Measurements from ENCODE around the gene MYL9.

The MYL9 gene

DNA sequence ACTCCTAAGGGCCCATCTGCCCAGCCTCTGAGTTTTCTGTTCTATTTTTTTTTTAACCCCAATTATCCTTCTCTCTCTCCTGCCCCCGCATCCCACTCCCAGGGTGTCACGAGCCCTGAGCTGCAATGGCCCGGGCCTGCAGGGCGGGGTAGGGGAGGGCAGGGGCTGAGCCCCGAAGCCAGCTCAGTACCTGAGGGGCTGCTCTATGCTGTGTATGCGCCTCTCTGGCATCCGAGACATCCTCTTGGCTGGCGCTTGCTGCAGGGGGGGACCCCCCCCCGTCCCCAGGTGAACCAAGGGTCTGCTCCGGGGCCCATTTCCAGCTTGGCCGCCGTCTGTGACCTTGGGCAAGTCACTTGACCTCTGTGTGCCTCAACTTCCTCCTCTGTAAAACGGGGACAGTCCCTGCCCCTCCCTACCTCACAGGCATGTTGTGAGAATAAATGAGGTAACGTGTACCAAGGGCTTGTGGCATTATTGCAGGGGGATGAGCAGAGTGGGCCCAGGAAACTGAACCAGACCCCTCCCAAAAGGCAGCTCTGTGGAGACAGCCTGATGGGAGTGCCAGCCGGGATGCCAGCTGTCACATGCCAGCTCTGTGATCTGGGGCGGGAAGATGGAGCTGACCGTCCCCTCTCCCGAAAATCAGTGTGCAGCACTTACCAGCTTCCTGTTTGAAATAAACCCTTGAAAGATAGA is 13.0 kb upstream of the MYL9 start:
- no peak for DNase-seq (ENCODE audit: low read depth)
- TF ChIP-seq POLR2A (IDR thresholded peaks at IDR 0.05; ENCODE audit: extremely low read depth, insufficient read length) (no peak), MYC (IDR thresholded peaks at IDR 0.05; ENCODE audit: low read depth, low read length) (no peak)
- TF ChIP-seq, protein P1, sequence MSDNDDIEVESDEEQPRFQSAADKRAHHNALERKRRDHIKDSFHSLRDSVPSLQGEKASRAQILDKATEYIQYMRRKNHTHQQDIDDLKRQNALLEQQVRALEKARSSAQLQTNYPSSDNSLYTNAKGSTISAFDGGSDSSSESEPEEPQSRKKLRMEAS (IDR thresholded peaks at IDR 0.05; ENCODE audit: low read depth, low read length): no peak
- TF ChIP-seq, protein P2, sequence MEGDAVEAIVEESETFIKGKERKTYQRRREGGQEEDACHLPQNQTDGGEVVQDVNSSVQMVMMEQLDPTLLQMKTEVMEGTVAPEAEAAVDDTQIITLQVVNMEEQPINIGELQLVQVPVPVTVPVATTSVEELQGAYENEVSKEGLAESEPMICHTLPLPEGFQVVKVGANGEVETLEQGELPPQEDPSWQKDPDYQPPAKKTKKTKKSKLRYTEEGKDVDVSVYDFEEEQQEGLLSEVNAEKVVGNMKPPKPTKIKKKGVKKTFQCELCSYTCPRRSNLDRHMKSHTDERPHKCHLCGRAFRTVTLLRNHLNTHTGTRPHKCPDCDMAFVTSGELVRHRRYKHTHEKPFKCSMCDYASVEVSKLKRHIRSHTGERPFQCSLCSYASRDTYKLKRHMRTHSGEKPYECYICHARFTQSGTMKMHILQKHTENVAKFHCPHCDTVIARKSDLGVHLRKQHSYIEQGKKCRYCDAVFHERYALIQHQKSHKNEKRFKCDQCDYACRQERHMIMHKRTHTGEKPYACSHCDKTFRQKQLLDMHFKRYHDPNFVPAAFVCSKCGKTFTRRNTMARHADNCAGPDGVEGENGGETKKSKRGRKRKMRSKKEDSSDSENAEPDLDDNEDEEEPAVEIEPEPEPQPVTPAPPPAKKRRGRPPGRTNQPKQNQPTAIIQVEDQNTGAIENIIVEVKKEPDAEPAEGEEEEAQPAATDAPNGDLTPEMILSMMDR (IDR thresholded peaks at IDR 0.05; ENCODE audit: low read depth, low read length): no peak
- no peak overlapping the region for H3K4me3 ChIP-seq (ENCODE audit: low read depth, low read length)

DNA sequence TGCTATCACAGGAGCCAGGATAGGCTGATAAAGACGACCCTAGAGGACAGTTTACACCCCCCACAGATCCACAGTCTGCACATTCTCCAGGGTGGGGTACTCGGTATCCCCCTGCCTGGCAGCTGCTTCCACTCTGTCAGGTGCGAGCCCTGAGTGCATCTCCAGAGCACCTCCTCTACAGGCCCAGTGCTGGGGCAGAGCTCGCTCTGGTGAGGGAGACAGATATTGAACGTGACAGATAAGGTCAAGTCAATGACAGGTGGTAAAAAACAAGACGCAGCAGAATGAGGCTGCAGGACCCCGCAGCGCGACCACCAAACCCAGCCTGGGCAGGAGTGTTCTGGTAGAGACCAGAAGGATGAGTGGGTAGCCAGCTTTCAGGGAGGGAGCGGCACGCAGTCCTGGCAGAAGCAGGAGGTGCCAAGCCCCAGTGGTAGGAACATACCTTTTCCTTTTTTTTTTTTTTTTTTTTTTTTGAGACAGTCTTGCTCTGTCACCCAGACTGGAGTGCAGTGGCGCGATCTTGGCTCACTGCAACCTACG is 12.4 kb upstream of the MYL9 start:
- DNase-seq (ENCODE audit: low read depth): no peak
- TF ChIP-seq, protein P1 (IDR thresholded peaks at IDR 0.05; ENCODE audit: low read depth, low read length): no peak
- TF ChIP-seq, protein P2 (IDR thresholded peaks at IDR 0.05; ENCODE audit: low read depth, low read length): no peak
- no peak for TF ChIP-seq POLR2A (IDR thresholded peaks at IDR 0.05; ENCODE audit: extremely low read depth, insufficient read length)
- TF ChIP-seq MYC (IDR thresholded peaks at IDR 0.05; ENCODE audit: low read depth, low read length): no peak
- no peak overlapping the region for H3K4me3 ChIP-seq (ENCODE audit: low read depth, low read length)

DNA sequence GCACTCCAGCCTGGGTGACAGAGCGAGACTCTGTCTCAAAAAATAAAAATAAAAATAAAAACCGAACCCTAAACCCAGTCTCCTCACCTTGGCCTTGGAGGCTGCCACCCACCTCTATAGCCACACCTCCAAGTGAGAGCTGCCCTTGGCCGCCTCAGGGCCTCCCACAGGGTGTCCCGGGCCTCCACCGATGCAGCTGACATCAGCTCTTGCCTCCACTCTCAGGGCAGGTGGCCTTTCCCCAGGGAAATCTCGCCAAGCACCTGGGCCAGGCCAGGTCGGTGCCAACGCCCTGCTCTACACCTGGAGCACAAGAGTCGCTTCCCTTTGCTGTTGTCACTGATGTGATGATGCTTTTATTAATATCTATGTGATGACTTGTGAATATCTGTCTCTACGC is 8.9 kb upstream of the MYL9 start:
- TF ChIP-seq MYC (IDR thresholded peaks at IDR 0.05; ENCODE audit: low read depth, low read length) (no peak), POLR2A (IDR thresholded peaks at IDR 0.05; ENCODE audit: extremely low read depth, insufficient read length) (no peak)
- TF ChIP-seq, protein P2 (IDR thresholded peaks at IDR 0.05; ENCODE audit: low read depth, low read length): no peak
- TF ChIP-seq, protein P1 (IDR thresholded peaks at IDR 0.05; ENCODE audit: low read depth, low read length): no peak
- no peak for DNase-seq (ENCODE audit: low read depth)
- no peak overlapping the region for H3K4me3 ChIP-seq (ENCODE audit: low read depth, low read length)

DNA sequence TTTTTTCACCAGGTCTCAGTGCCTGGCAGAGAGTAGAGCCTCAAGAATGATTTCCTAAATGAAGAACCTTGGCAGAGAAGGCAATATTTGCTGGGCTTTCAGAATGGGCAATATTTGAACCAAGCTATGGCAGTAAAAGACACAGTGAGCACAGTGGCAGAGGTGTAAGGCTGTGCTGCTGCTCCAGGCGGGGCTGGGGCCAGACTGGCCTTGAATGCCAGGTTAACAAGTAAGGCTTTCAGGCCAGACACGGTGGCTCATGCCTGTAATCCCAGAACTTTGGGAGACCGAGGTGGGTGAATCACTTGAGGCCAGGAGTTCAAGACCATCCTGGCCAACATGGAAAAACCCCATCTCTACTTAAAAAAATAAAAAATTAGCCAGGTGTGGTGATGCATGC is 8.5 kb upstream of the MYL9 start:
- TF ChIP-seq, protein P2 (IDR thresholded peaks at IDR 0.05; ENCODE audit: low read depth, low read length): no peak
- TF ChIP-seq, protein P1 (IDR thresholded peaks at IDR 0.05; ENCODE audit: low read depth, low read length): no peak
- no peak for TF ChIP-seq POLR2A (IDR thresholded peaks at IDR 0.05; ENCODE audit: extremely low read depth, insufficient read length)
- TF ChIP-seq MYC (IDR thresholded peaks at IDR 0.05; ENCODE audit: low read depth, low read length): no peak
- DNase-seq (ENCODE audit: low read depth): no peak
- H3K4me3 ChIP-seq (ENCODE audit: low read depth, low read length): no peak overlapping the region

DNA sequence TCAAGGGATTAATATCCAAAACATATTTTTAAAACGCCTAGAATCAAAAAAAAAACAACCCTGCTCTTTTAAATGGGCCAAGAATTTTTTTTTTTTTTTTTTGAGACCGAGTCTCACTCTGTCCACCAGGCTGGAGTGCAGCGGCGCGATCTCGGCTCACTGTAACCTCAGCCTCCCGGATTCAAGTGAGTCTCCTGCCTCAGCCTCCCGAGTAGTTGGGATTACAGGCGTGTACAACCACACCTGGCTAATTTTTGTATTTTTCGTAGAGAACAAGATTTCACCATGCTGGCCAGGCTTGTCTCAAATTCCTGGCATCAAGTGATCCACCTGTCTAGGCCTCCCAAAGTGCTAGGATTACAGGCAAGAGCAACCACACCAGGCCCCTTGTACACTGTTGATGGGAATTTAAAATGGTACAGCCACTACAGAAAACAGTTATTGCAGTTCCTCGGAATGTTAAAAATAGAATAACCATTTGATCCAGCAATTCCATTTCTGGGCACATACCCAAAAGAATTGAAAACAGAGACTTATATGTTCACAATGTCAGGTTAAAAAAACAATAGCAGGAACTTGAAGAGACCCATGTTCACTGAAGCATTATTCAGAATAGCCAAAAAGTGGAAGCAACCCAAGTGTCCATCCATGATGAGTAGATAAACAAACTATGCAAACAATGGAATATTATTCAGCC is 3.1 kb upstream of the MYL9 start:
- DNase-seq (ENCODE audit: low read depth): no peak
- no peak overlapping the region for H3K4me3 ChIP-seq (ENCODE audit: low read depth, low read length)
- TF ChIP-seq POLR2A (IDR thresholded peaks at IDR 0.05; ENCODE audit: extremely low read depth, insufficient read length): no peak
- TF ChIP-seq, protein P2 (IDR thresholded peaks at IDR 0.05; ENCODE audit: low read depth, low read length): no peak
- no peak for TF ChIP-seq MYC (IDR thresholded peaks at IDR 0.05; ENCODE audit: low read depth, low read length)
- TF ChIP-seq, protein P1 (IDR thresholded peaks at IDR 0.05; ENCODE audit: low read depth, low read length): no peak

All from NB4 (cell line).